ENCODE data around the gene C17orf114.

The C17orf114 gene

GRCh38 chr17:4800462-4801196 is 1.5 kb downstream of the C17orf114 start:
- H3K4me3 ChIP-seq (ENCODE audit: low read depth, low read length, poor library complexity, severe bottlenecking), result no peak overlapping the region
- peaks cover 17% of the 10 kb centered on the region for H3K36me3 ChIP-seq (ENCODE audit: insufficient read depth, low read length, poor library complexity, severe bottlenecking)
- ChIA-PET CTCF (no interaction called here), POLR2A (ENCODE audit: low non-redundant PET) (interaction anchor here (0.6 kb wide), 1 partner anchor 310 kb away, joined by 6 read pairs; no protein-coding TSS in a partner anchor)
- no peak for DNase-seq (ENCODE audit: low spot score)
- H3K4me1 ChIP-seq (ENCODE audit: insufficient read depth, low read length, poor library complexity, severe bottlenecking), result peaks cover 8% of the 10 kb centered on the region
- no TSS peak for BruUV-seq (replicated peaks)
- H3K27ac ChIP-seq (ENCODE audit: low read depth, low read length, poor library complexity, severe bottlenecking), result no peak overlapping the region
- H3K9me3 ChIP-seq (ENCODE audit: low read depth, low read length, poor library complexity, severe bottlenecking), result no peaks in the 10 kb centered on the region
- no peaks in the 10 kb centered on the region for H3K27me3 ChIP-seq (replicated peaks; ENCODE audit: insufficient read depth, low read depth, low read length, poor library complexity)
- no peak for TF ChIP-seq EZH2 (IDR thresholded peaks at IDR 0.05; ENCODE audit: borderline replicate concordance, low read depth, low read length, poor library complexity, severe bottlenecking)
- no peak for TF ChIP-seq CTCF (conservative IDR thresholded peaks at IDR 0.05; ENCODE audit: low read depth, low read length)
- intact Hi-C loops (cut with micrococcal nuclease; ENCODE audit: unreplicated experiment), result no loop called here

GRCh38 chr17:4796552-4796920 is 5.6 kb downstream of the C17orf114 start:
- Histone ChIP-seq H3K27ac (ENCODE audit: low read depth, low read length, poor library complexity, severe bottlenecking) (peak overlapping the region; percentile 86), H3K4me3 (ENCODE audit: low read depth, low read length, poor library complexity, severe bottlenecking) (peak overlapping the region; percentile 73), H3K4me1 (ENCODE audit: insufficient read depth, low read length, poor library complexity, severe bottlenecking) (peaks cover 8% of the 10 kb centered on the region), H3K27me3 (replicated peaks; ENCODE audit: insufficient read depth, low read depth, low read length, poor library complexity) (no peaks in the 10 kb centered on the region), H3K36me3 (ENCODE audit: insufficient read depth, low read length, poor library complexity, severe bottlenecking) (peaks cover 17% of the 10 kb centered on the region), H3K9me3 (ENCODE audit: low read depth, low read length, poor library complexity, severe bottlenecking) (no peaks in the 10 kb centered on the region)
- ChIA-PET CTCF (no interaction called here), POLR2A (ENCODE audit: low non-redundant PET) (interaction anchor here (0.5 kb wide), 1 partner anchor 201 kb away, joined by 4 read pairs; the partner anchor contains the start of gene KIF1C)
- TF ChIP-seq EZH2 (IDR thresholded peaks at IDR 0.05; ENCODE audit: borderline replicate concordance, low read depth, low read length, poor library complexity, severe bottlenecking) (no peak), CTCF (conservative IDR thresholded peaks at IDR 0.05; ENCODE audit: low read depth, low read length) (no peak)
- DNase-seq (ENCODE audit: low spot score), result peak; percentile 75
- BruUV-seq (replicated peaks), result no TSS peak
- intact Hi-C loops (cut with micrococcal nuclease; ENCODE audit: unreplicated experiment), result no loop called here

GRCh38 chr17:4795168-4795567 is 7.0 kb downstream of the C17orf114 start:
- TF ChIP-seq EZH2 (IDR thresholded peaks at IDR 0.05; ENCODE audit: borderline replicate concordance, low read depth, low read length, poor library complexity, severe bottlenecking) (no peak), CTCF (conservative IDR thresholded peaks at IDR 0.05; ENCODE audit: low read depth, low read length) (no peak)
- ChIA-PET CTCF (no interaction called here), POLR2A (ENCODE audit: low non-redundant PET) (no interaction called here)
- H3K4me1 ChIP-seq (ENCODE audit: insufficient read depth, low read length, poor library complexity, severe bottlenecking), result peaks cover 8% of the 10 kb centered on the region
- H3K27ac ChIP-seq (ENCODE audit: low read depth, low read length, poor library complexity, severe bottlenecking), result peak overlapping the region; percentile 86
- DNase-seq (ENCODE audit: low spot score), result no peak
- H3K4me3 ChIP-seq (ENCODE audit: low read depth, low read length, poor library complexity, severe bottlenecking), result no peak overlapping the region
- intact Hi-C loops (cut with micrococcal nuclease; ENCODE audit: unreplicated experiment), result no loop called here
- no peaks in the 10 kb centered on the region for H3K9me3 ChIP-seq (ENCODE audit: low read depth, low read length, poor library complexity, severe bottlenecking)
- H3K36me3 ChIP-seq (ENCODE audit: insufficient read depth, low read length, poor library complexity, severe bottlenecking), result peaks cover 17% of the 10 kb centered on the region
- no peaks in the 10 kb centered on the region for H3K27me3 ChIP-seq (replicated peaks; ENCODE audit: insufficient read depth, low read depth, low read length, poor library complexity)
- BruUV-seq (replicated peaks), result no TSS peak

All from A673 (cell line).